B cell (primary cell): ENCODE measurements around the gene CARD9. TPM values are rescaled to one million over a fixed set of nuclear protein-coding genes. Genes with fewer than 3 reads are reported as not detected.

Experiments used
- ATAC-seq: fragments of 200-7000 bp; cut with Tn5 transposase; one replicate; pipeline ENCODE4 v1.10.0; 2021; ENCODE audit warnings: low read depth, mild to moderate bottlenecking, moderate number of reproducible peaks, moderate library complexity
- CTCF ChIA-PET: fragments of 350-600 bp; sonication (Branson Sonifier 250); formaldehyde crosslinking; loops from one replicate; lab custom pipeline; 2021; ENCODE audit warnings: antibody characterized with exemption, inconsistent platforms; lab: Charles Lee
- POLR2A ChIA-PET: fragments of 350-600 bp; sonication (Branson Sonifier 250); formaldehyde crosslinking; loops from one replicate; lab custom pipeline; 2021; ENCODE audit warnings: antibody characterized with exemption; lab: Charles Lee
- DNase-seq: peaks from one replicate; pipeline ENCODE4 v3.0.0; 2013
- H2AFZ ChIP-seq: 2 replicates; pipeline ENCODE4 v1.6.1; 2012; ENCODE audit warnings: mild to moderate bottlenecking, low read depth, low read length; ENCODE audit not compliant: insufficient read depth, poor library complexity, severe bottlenecking
- H3K27ac ChIP-seq, 2 donors: 1 replicate in 1 of 2; 2 replicates in 1 of 2; pipeline ENCODE4 v1.5.1; 2012 to 2013; ENCODE audit warnings: low read length in 2 of 2, mild to moderate bottlenecking in 2 of 2, moderate library complexity in 1 of 2
- H3K27me3 ChIP-seq, 4 experiments: fragments of 200-600 bp in 1 of 4; sonication (generic) in 1 of 4; replicated peaks in 1 of 4; 1 replicate in 2 of 4; 2 replicates in 2 of 4; pipeline versions ENCODE4 v1.6.1 to v1.7.0; 2013 to 2016; ENCODE audit warnings: low read length in 3 of 4, mild to moderate bottlenecking in 2 of 4, mixed read lengths in 1 of 4, moderate library complexity in 1 of 4; ENCODE audit not compliant: insufficient read depth in 4 of 4, control insufficient read depth in 3 of 4; ENCODE audit errors: control extremely low read depth in 1 of 4
- H3K36me3 ChIP-seq, 2 experiments: replicated peaks in 1 of 2; 1 replicate in 1 of 2; 2 replicates in 1 of 2; pipeline versions ENCODE4 v1.6.1 to v1.7.1; 2013; ENCODE audit warnings: low read length in 1 of 2; ENCODE audit not compliant: insufficient read depth in 2 of 2, control insufficient read depth in 1 of 2; ENCODE audit errors: control extremely low read depth in 1 of 2, extremely low read depth in 1 of 2
- H3K4me1 ChIP-seq, 2 donors: fragments of 200-600 bp in 1 of 2; sonication (generic) in 1 of 2; 1 replicate in 1 of 2; 2 replicates in 1 of 2; pipeline versions ENCODE4 v1.5.1 to v1.6.1; 2013 to 2017; ENCODE audit warnings: low read length in 2 of 2; ENCODE audit not compliant: control insufficient read depth in 2 of 2, insufficient read depth in 2 of 2
- H3K4me2 ChIP-seq: replicated peaks from 2 replicates; pipeline ENCODE3; 2012; ENCODE audit warnings: mild to moderate bottlenecking, low read depth, low read length; ENCODE audit not compliant: poor library complexity, severe bottlenecking
- H3K4me3 ChIP-seq, 5 experiments: fragments of 200-600 bp in 1 of 5; sonication (generic) in 1 of 5; 1 replicate in 3 of 5; 2 replicates in 2 of 5; pipeline versions ENCODE4 v1.5.1 to v1.7.0; 2011 to 2016; ENCODE audit warnings: low read length in 4 of 5, mild to moderate bottlenecking in 4 of 5, low read depth in 2 of 5, control low read depth in 1 of 5, moderate library complexity in 1 of 5; ENCODE audit not compliant: insufficient read depth in 1 of 5; ENCODE audit errors: control extremely low read depth in 1 of 5, extremely low read depth in 1 of 5
- H3K79me2 ChIP-seq: fragments of 200-600 bp; sonication (generic); one replicate; pipeline ENCODE4 v1.6.0; 2016; ENCODE audit warnings: low read length; ENCODE audit not compliant: control insufficient read depth, insufficient read depth
- H3K9ac ChIP-seq: fragments of 200-600 bp; sonication (generic); 2 replicates; pipeline ENCODE4 v1.6.1; 2017; ENCODE audit warnings: mild to moderate bottlenecking, low read length, moderate library complexity
- H3K9me3 ChIP-seq, 3 donors: one replicate each; pipeline versions ENCODE4 v1.6.1 to v1.7.1; 2013; ENCODE audit warnings: low read length in 2 of 3; ENCODE audit not compliant: control insufficient read depth in 2 of 3, insufficient read depth in 1 of 3; ENCODE audit errors: control extremely low read depth in 1 of 3
- H4K20me1 ChIP-seq: 2 replicates; pipeline ENCODE4 v1.6.0; 2012; ENCODE audit warnings: mild to moderate bottlenecking, low read length; ENCODE audit not compliant: insufficient read depth, control insufficient read depth, poor library complexity, severe bottlenecking
- H3K27ac Mint-ChIP-seq: one replicate; pipeline ENCODE4 v1.8.0; 2021; ENCODE audit warnings: mixed read lengths
- H3K27me3 Mint-ChIP-seq: one replicate; pipeline ENCODE4 v1.8.0; 2021; ENCODE audit warnings: mixed read lengths
- H3K4me1 Mint-ChIP-seq: one replicate; pipeline ENCODE4 v1.8.0; 2021; ENCODE audit warnings: mixed read lengths
- H3K4me3 Mint-ChIP-seq: one replicate; pipeline ENCODE4 v1.8.0; 2021; ENCODE audit warnings: mixed read lengths
- H3K9me3 Mint-ChIP-seq: one replicate; pipeline ENCODE4 v1.8.0; 2022; ENCODE audit warnings: mixed read lengths; ENCODE audit not compliant: insufficient read depth
- EZH2 ChIP-seq: IDR thresholded peaks from 2 replicates; pipeline ENCODE4 v1.6.1; 2012; ENCODE audit warnings: borderline replicate concordance, low read depth, mild to moderate bottlenecking, moderate library complexity, low read length; ENCODE audit not compliant: insufficient read depth, poor library complexity, severe bottlenecking
- WGBS: methylation state at CpG from one replicate; pipeline ENCODE4 v1.1.5; 2013; ENCODE audit warnings: missing lambda C conversion rate; ENCODE audit not compliant: insufficient coverage; 5-methylcytosine and 5-hydroxymethylcytosine counted together
- intact Hi-C: fragments of 100-400 bp; cut with micrococcal nuclease; formaldehyde crosslinking; loops from one replicate; pipeline ENCODE4 v1.10.0; 2022
- polyA plus RNA-seq: library from polyadenylated mRNA; depleted of rRNA; stranded (reverse); fragments of >200 nt; gene quantifications from 2 replicates; pipeline ENCODE4 v1.2.3, GENCODE V29; 2012
- total RNA-seq, 2 donors: library from RNA; stranded (reverse); fragments of 120-200 nt in 1 of 2; gene quantifications; 1 replicate in 1 of 2; 2 replicates in 1 of 2; pipeline versions ENCODE4 v1.2.3 to v1.2.4, GENCODE V29; 2013 to 2022
- TF ChIP-seq, protein P1 (sequence below): fragments of 200-600 bp; IDR thresholded peaks from one replicate; pipeline ENCODE4 v1.8.0; 2022; ENCODE audit warnings: antibody characterized with exemption, mild to moderate bottlenecking

CARD9 gene
- total and polyA plus RNA-seq, 2 donors (not counting 1 experiment from before 2014, with no cell fraction given) = 0.57 to 1.1 TPM

DNA sequence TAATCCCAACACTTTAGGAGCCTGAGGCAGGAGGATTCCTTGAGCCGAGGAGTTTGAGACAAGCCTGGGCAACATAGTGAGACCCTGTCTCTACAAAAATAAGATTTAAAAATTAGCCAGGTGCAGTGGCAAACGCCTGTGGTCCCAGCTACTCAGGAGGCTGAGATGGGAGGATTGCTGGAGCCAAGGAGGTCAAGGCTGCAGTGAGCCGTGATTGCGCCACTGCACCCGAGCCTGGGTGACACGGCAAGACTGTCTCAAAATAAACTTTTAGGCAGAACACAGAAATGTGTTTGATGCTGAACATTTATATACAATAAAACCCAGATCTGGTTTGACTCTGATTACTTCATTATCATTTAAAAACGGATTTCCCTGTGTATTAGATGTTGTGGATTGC is 32.0 kb upstream of the CARD9 start:
- ChIA-PET CTCF (interaction anchor here (0.6 to 1.0 kb wide), 2 partner anchors 42 to 548 kb away, joined by 3 read pairs; partner anchors contain the start of gene DNLZ), POLR2A (no interaction called here)
- Histone ChIP-seq H3K4me3 (no peak overlapping the region), H3K36me3 (peaks cover 0 to 28% of the 10 kb centered on the region in 2 experiments), H4K20me1 (peaks cover 18% of the 10 kb centered on the region), H3K79me2 (peaks cover 45% of the 10 kb centered on the region), H3K4me2 (no peak overlapping the region), H2AFZ (no peak overlapping the region), H3K27ac (peak overlapping the region; percentile 58 to 73), H3K9me3 (no peaks in the 10 kb centered on the region), H3K27me3 (no peaks in the 10 kb centered on the region), H3K4me1 (peaks cover 40 to 51% of the 10 kb centered on the region in 2 donors), H3K9ac (no peak overlapping the region)
- ATAC-seq = no peak
- Mint-ChIP-seq H3K27ac (no peak overlapping the region), H3K4me3 (no peak overlapping the region), H3K27me3 (no peaks in the 10 kb centered on the region), H3K4me1 (peaks cover 55% of the 10 kb centered on the region), H3K9me3 (no peaks in the 10 kb centered on the region)
- no peak for TF ChIP-seq EZH2
- TF ChIP-seq, protein P1, sequence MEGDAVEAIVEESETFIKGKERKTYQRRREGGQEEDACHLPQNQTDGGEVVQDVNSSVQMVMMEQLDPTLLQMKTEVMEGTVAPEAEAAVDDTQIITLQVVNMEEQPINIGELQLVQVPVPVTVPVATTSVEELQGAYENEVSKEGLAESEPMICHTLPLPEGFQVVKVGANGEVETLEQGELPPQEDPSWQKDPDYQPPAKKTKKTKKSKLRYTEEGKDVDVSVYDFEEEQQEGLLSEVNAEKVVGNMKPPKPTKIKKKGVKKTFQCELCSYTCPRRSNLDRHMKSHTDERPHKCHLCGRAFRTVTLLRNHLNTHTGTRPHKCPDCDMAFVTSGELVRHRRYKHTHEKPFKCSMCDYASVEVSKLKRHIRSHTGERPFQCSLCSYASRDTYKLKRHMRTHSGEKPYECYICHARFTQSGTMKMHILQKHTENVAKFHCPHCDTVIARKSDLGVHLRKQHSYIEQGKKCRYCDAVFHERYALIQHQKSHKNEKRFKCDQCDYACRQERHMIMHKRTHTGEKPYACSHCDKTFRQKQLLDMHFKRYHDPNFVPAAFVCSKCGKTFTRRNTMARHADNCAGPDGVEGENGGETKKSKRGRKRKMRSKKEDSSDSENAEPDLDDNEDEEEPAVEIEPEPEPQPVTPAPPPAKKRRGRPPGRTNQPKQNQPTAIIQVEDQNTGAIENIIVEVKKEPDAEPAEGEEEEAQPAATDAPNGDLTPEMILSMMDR = no peak
- no peak for DNase-seq
- intact Hi-C loops = no loop called here
- 100% methylated on average over 2 of the region's 7 CpGs for WGBS

- peak overlapping the region; percentile 49 for H3K4me3 Mint-ChIP-seq
Observed at GRCh38 chr9:136404801-136405136, 31.3 kb upstream of the CARD9 start.

More at GRCh38 chr9:136404801-136405136, 31.3 kb upstream of the CARD9 start:
- ChIA-PET POLR2A (interaction anchor here (1.3 kb wide), 1 partner anchor 42 kb away, joined by 4 read pairs; the partner anchor contains the start of gene DNLZ), CTCF (no interaction called here)
- TF ChIP-seq, protein P1 = no peak
- TF ChIP-seq EZH2 = no peak
- Histone ChIP-seq H3K27me3 (no peaks in the 10 kb centered on the region), H3K79me2 (peaks cover 44% of the 10 kb centered on the region), H3K9ac (no peak overlapping the region), H3K9me3 (no peaks in the 10 kb centered on the region), H3K4me3 (no peak overlapping the region), H3K4me1 (peaks cover 42 to 52% of the 10 kb centered on the region in 2 donors), H3K4me2 (peak overlapping the region; percentile 70), H2AFZ (no peak overlapping the region), H4K20me1 (peaks cover 14% of the 10 kb centered on the region), H3K36me3 (peaks cover 0 to 28% of the 10 kb centered on the region in 2 experiments), H3K27ac (peak overlapping the region; percentile 58 to 73)
- H3K27ac Mint-ChIP-seq = peak overlapping the region; percentile 87
- no peaks in the 10 kb centered on the region for H3K27me3 Mint-ChIP-seq
- H3K9me3 Mint-ChIP-seq = no peaks in the 10 kb centered on the region
- peaks cover 53% of the 10 kb centered on the region for H3K4me1 Mint-ChIP-seq
- WGBS = 77% methylated on average over 14 of the region's 14 CpGs
- ATAC-seq (no peak), DNase-seq (no peak)
- intact Hi-C loops = loop anchor here (5.0 kb wide), 1 partner anchor 162 kb away; no protein-coding TSS in a partner anchor
